Naive thymus-derived CD8-positive, alpha-beta T cell (primary cell): ENCODE measurements around the gene ANKRD26. TPM values are rescaled to one million over a fixed set of nuclear protein-coding genes. Genes with fewer than 3 reads are reported as not detected.
A peak's percentile ranks its signal among the peaks of the same experiment; 100 is the strongest.
"Not testable (repeated sequence)": the region's sequence is repeated elsewhere in the genome, so short reads cannot be mapped to it uniquely, and the experiment has no call there.

Experiments
- ATAC-seq, 2 donors: fragments of 150-1000 bp; cut with Tn5 transposase in 1 of 2; sonication (Bioruptor Pico), chemical (Tn5 transposase) in 1 of 2; 1 replicate in 1 of 2; 2 replicates in 1 of 2; pipeline ENCODE4 v1.10.0; 2021; ENCODE audit warnings: mild to moderate bottlenecking in 2 of 2, moderate library complexity in 2 of 2
- POLR2A ChIA-PET: fragments of 350-600 bp; sonication (Branson Sonifier 250); formaldehyde crosslinking; loops from one replicate; lab custom pipeline; 2021; ENCODE audit warnings: antibody characterized with exemption; lab: Charles Lee
- DNase-seq, 10 donors: peaks; one replicate each; pipeline versions ENCODE4 v3.0.0 to v3.0.0-alpha.2; 2020 to 2022
- H3K27ac Mint-ChIP-seq, 10 donors: one replicate each; pipeline ENCODE4 v1.8.0; 2020 to 2022; ENCODE audit warnings: mild to moderate bottlenecking in 10 of 10, mixed read lengths in 10 of 10, moderate library complexity in 4 of 10, inconsistent platforms in 1 of 10
- H3K27me3 Mint-ChIP-seq, 5 donors: one replicate each; pipeline ENCODE4 v1.8.0; 2021 to 2022; ENCODE audit warnings: mixed read lengths in 5 of 5
- H3K36me3 Mint-ChIP-seq, 3 donors: one replicate each; pipeline ENCODE4 v1.8.0; 2020 to 2022; ENCODE audit warnings: mixed read lengths in 3 of 3, mild to moderate bottlenecking in 2 of 3, inconsistent platforms in 1 of 3
- H3K4me1 Mint-ChIP-seq, 4 donors: one replicate each; pipeline ENCODE4 v1.8.0; 2021 to 2022; ENCODE audit warnings: mixed read lengths in 4 of 4
- H3K4me3 Mint-ChIP-seq, 10 donors: one replicate each; pipeline ENCODE4 v1.8.0; 2020 to 2022; ENCODE audit warnings: mild to moderate bottlenecking in 10 of 10, mixed read lengths in 10 of 10, moderate library complexity in 6 of 10, inconsistent platforms in 1 of 10
- H3K9me3 Mint-ChIP-seq, 9 donors: one replicate each; pipeline ENCODE4 v1.8.0; 2020 to 2022; ENCODE audit warnings: mixed read lengths in 9 of 9, mild to moderate bottlenecking in 3 of 9, inconsistent platforms in 1 of 9, moderate library complexity in 1 of 9
- polyA plus RNA-seq, 3 donors: library from polyadenylated mRNA; unstranded; fragments of 300-500 nt; fragmentation: Illumina TruSeq; gene quantifications; one replicate each; pipeline ENCODE4 v1.2.3, GENCODE V29; 2021
- total RNA-seq, 8 experiments: library from RNA in 2 of 8; stranded (reverse) in 2 of 8; gene quantifications; one replicate each; pipeline ENCODE4 v1.2.3 and lab custom pipeline; 2021 to 2026

The ANKRD26 gene
- total and polyA plus RNA-seq, 5 experiments from 2014 or later = 1.9 to 16.2 (median 2.9) TPM

- Mint-ChIP-seq H3K4me3 (no peak overlapping the region), H3K27ac (peak overlapping the region in 1 of 10 donors; percentile 13), H3K4me1 (peaks cover 6 to 10% (median 7%) of the 10 kb centered on the region in 4 donors), H3K36me3 (peaks cover 40 to 79% (median 59%) of the 10 kb centered on the region in 3 donors), H3K9me3 (peaks cover 0 to 21% (median 0%) of the 10 kb centered on the region in 9 donors), H3K27me3 (no peaks in the 10 kb centered on the region)
- no peak for ATAC-seq
- no peak for DNase-seq
- POLR2A ChIA-PET = interaction anchor here (1.0 kb wide), 1 partner anchor 82 kb away, joined by 4 read pairs; no protein-coding TSS in a partner anchor
These were observed 27.7 kb downstream of the ANKRD26 start for GRCh38 chr10:27072436-27073114.

DNA sequence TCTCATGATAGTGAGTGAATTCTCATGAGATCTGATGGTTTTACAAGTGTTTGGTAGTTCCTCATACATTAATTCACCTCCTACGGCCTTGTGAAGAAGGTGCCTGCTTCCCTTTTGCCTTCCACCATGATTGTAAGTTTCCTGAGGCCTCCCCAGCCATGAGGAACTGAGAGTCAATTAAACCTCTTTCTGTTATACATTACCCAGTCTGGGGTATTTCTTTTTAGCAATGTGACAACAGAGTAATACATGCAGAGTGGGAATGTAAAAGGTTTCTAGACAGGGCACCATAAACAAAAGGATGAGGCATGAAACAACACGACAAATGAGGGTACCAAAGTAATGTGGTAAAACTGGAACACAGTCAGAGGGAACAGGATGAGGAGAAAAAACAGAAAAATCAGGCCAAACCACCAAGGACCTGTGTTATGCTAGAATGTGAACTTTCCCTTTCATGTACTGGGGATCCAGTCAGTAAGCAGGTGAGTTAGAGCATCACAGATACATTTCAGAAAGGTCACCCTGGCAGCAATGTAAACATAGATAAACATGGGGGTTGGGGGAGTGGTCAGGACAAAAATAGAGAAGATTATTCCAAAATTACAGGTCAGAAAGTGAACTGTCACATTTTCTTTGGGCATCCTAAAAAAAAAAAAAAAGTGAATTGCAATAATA is 31.9 kb downstream of the ANKRD26 start:
- H3K27ac Mint-ChIP-seq = peak overlapping the region in 1 of 10 donors; percentile 19
- ATAC-seq = no peak

DNA sequence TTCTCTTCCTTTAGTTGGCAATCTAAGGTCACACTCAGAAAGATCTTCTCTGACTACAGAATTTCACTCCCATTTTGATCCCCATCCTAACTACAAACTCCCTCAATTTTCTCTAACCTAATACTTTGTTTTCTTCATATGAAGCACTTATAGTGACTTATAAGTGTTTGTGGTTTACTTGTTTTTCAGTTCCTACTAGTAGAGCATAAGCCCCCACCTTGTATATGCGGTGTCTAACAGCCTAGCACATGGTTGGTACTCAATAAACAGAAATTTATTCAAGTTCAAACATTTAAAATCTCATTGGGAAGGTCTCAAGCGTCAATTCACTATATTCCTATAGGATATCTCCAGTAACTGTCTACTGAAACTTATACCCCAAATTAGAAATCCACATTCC is 35.2 kb downstream of the ANKRD26 start:
- peaks cover 6 to 78% (median 32%) of the 10 kb centered on the region in 3 donors for H3K36me3 Mint-ChIP-seq
- H3K27me3 Mint-ChIP-seq = no peaks in the 10 kb centered on the region
- H3K4me3 Mint-ChIP-seq = no peak overlapping the region
- H3K27ac Mint-ChIP-seq = no peak overlapping the region
- peaks cover 4 to 13% (median 7%) of the 10 kb centered on the region in 4 donors for H3K4me1 Mint-ChIP-seq
- H3K9me3 Mint-ChIP-seq = no peaks in the 10 kb centered on the region
- POLR2A ChIA-PET = no interaction called here
- DNase-seq = no peak
- ATAC-seq = no peak

More for the DNA sequence above, 31.9 kb downstream of the ANKRD26 start:
- Mint-ChIP-seq H3K27me3 (no peaks in the 10 kb centered on the region), H3K4me1 (peaks cover 4 to 13% (median 7%) of the 10 kb centered on the region in 4 donors), H3K36me3 (peaks cover 6 to 74% (median 29%) of the 10 kb centered on the region in 3 donors), H3K4me3 (no peak overlapping the region), H3K9me3 (no peaks in the 10 kb centered on the region)
- POLR2A ChIA-PET = no interaction called here
- DNase-seq = no peak

DNA sequence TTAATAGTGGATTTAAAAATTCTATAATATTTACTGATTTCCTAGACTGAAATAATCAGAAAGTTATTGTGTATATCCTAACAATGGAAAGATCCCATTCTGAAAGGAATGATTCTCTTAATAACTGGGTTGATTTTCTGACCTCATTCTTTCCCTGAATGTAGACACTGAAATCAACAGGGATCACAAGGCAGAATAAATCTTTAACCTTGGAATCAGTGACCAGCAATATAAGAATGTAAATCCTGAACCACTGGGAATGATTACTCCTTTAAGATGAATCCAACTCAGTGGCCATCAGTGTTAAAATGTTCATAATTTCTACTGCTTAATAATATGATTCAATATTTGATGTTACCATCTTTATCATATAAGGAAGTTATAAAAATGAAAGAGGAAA is 47.6 kb downstream of the ANKRD26 start:
- ATAC-seq = no peak
- no peaks in the 10 kb centered on the region for H3K9me3 Mint-ChIP-seq
- H3K27ac Mint-ChIP-seq = no peak overlapping the region
- H3K27me3 Mint-ChIP-seq = no peaks in the 10 kb centered on the region
- H3K36me3 Mint-ChIP-seq = peaks cover 0 to 38% (median 3%) of the 10 kb centered on the region in 3 donors
- POLR2A ChIA-PET = no interaction called here
- H3K4me1 Mint-ChIP-seq = peaks cover 0 to 3% (median 0%) of the 10 kb centered on the region in 4 donors
- DNase-seq = no peak
- no peak overlapping the region for H3K4me3 Mint-ChIP-seq

DNA sequence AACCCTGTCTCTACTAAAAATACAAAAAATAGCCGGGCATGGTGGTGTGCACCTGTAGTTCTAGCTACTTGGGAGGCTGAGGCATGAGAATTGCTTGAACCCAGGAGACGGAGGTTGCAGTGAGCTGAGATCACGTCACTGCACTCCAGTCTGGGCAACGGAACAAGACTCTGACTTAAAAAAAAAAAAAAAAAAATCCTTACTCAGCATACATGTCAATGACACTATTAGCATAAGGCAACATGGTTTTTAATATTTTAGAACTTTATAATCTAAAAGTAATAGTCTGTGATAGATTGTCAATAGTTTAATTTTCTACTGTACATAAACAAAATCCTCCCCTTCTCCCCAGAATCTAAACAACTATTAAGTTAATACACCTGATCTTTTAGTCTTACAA is 55.0 kb downstream of the ANKRD26 start:
- H3K4me3 Mint-ChIP-seq, H3K27me3 Mint-ChIP-seq, ATAC-seq, H3K27ac Mint-ChIP-seq, H3K9me3 Mint-ChIP-seq, DNase-seq, H3K4me1 Mint-ChIP-seq: not testable (repeated sequence)
- POLR2A ChIA-PET = interaction anchor here (0.7 kb wide), 1 partner anchor 30 kb away, joined by 3 read pairs; no protein-coding TSS in a partner anchor
- H3K36me3 Mint-ChIP-seq = peaks cover 14 to 66% (median 20%) of the 10 kb centered on the region in 3 donors

GRCh38 chr10:27041196-27041595 is 59.1 kb downstream of the ANKRD26 start:
- DNase-seq (no peak), ATAC-seq (no peak)
- H3K27ac Mint-ChIP-seq = peak overlapping the region in 2 of 10 donors; percentile 12 to 66
- H3K9me3 Mint-ChIP-seq = no peaks in the 10 kb centered on the region
- H3K4me3 Mint-ChIP-seq = no peak overlapping the region
- peaks cover 26 to 81% (median 36%) of the 10 kb centered on the region in 3 donors for H3K36me3 Mint-ChIP-seq
- peaks cover 0 to 2% (median 0%) of the 10 kb centered on the region in 4 donors for H3K4me1 Mint-ChIP-seq
- H3K27me3 Mint-ChIP-seq = no peaks in the 10 kb centered on the region
- POLR2A ChIA-PET = no interaction called here

DNA sequence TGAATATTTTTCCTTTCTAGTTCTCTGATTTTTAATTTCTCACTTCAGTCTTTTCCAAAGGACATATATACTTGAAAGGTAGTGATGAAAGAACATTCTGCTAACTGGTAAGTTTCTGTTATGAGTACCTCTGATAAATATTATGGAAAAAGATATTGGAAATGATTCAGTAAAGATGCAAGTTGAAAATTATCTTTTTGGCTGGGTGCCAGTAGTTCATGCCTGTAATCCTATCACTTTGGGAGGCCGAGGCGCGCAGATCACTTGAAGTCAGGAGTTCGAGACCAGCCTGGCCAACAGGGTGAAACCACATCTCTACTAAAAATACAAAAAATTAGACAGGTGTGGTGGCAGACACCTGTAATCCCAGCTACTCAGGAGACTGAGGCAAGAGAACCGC is 62.1 kb downstream of the ANKRD26 start:
- Mint-ChIP-seq H3K27me3 (no peaks in the 10 kb centered on the region), H3K9me3 (no peaks in the 10 kb centered on the region), H3K27ac (no peak overlapping the region), H3K36me3 (peaks cover 26 to 80% (median 42%) of the 10 kb centered on the region in 3 donors), H3K4me3 (no peak overlapping the region), H3K4me1 (peaks cover 4 to 11% (median 6%) of the 10 kb centered on the region in 4 donors)
- no peak for DNase-seq
- POLR2A ChIA-PET = no interaction called here
- no peak for ATAC-seq

DNA sequence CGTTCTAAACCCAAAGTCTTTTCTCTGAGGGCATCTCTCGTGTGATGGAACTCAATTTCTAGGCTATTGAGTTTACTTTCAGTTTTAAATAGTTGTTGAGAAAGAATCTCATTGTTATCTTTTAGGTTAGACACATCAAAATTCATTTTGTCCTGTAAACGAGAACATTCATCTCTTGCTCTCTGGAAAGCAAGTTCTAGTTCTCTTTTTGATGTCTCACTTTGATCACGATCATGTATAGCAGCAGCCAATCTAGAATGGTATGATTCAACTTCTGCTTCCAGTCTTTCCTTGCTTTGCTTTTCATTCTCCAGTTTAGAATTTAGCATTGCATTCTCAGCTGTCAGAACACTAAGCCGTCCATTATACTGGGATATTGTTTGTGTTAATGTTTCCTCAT is 65.1 kb downstream of the ANKRD26 start:
- H3K36me3 Mint-ChIP-seq = peaks cover 11 to 69% (median 32%) of the 10 kb centered on the region in 3 donors
- H3K4me1 Mint-ChIP-seq = peaks cover 4 to 11% (median 6%) of the 10 kb centered on the region in 4 donors
- H3K4me3 Mint-ChIP-seq = no peak overlapping the region
- H3K27ac Mint-ChIP-seq = peak overlapping the region in 6 of 10 donors; percentile 4 to 58 (median 38)
- DNase-seq = no peak
- no peaks in the 10 kb centered on the region for H3K9me3 Mint-ChIP-seq
- ATAC-seq = no peak
- H3K27me3 Mint-ChIP-seq = no peaks in the 10 kb centered on the region
- POLR2A ChIA-PET = no interaction called here

DNA sequence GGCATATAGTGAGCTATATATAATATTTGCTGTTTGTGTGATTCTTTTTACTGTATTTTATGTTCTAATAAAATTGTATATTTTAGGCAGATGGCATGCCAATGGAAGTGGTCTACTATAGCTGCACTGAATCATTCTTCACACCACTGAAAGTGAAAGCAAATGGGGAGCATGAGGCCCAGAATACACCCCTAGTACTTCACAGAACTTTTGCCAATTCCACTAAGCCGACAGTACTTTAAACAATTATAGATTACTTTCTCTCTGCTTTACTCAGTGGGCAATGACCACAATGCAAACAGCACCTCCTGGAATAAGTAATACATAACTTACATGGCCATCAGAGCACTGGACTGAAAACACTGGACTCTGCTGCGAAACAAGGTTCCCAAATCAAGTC is 70.2 kb downstream of the ANKRD26 start:
- peaks cover under 1 to 7% (median 4%) of the 10 kb centered on the region in 4 donors for H3K4me1 Mint-ChIP-seq
- DNase-seq (no peak), ATAC-seq (no peak)
- no peak overlapping the region for H3K27ac Mint-ChIP-seq
- no peaks in the 10 kb centered on the region for H3K27me3 Mint-ChIP-seq
- H3K36me3 Mint-ChIP-seq = peaks cover 0 to 59% (median 29%) of the 10 kb centered on the region in 3 donors
- POLR2A ChIA-PET = no interaction called here
- no peaks in the 10 kb centered on the region for H3K9me3 Mint-ChIP-seq
- H3K4me3 Mint-ChIP-seq = no peak overlapping the region

- H3K36me3 Mint-ChIP-seq = peaks cover 0 to 44% (median 32%) of the 10 kb centered on the region in 3 donors
- H3K4me3 Mint-ChIP-seq = peak overlapping the region in 3 of 10 donors; percentile 21 to 44 (median 43)
- DNase-seq = no peak
- ATAC-seq = no peak
- peaks cover 15 to 21% (median 16%) of the 10 kb centered on the region in 4 donors for H3K4me1 Mint-ChIP-seq
- peak overlapping the region in 7 of 10 donors; percentile 36 to 84 (median 77) for H3K27ac Mint-ChIP-seq
- POLR2A ChIA-PET = interaction anchor here (0.6 kb wide), 1 partner anchor 243 kb away, joined by 3 read pairs; no protein-coding TSS in a partner anchor
- H3K27me3 Mint-ChIP-seq = no peaks in the 10 kb centered on the region
- H3K9me3 Mint-ChIP-seq = no peaks in the 10 kb centered on the region
These were observed 78.2 kb downstream of the ANKRD26 start for GRCh38 chr10:27022048-27022447.

DNA sequence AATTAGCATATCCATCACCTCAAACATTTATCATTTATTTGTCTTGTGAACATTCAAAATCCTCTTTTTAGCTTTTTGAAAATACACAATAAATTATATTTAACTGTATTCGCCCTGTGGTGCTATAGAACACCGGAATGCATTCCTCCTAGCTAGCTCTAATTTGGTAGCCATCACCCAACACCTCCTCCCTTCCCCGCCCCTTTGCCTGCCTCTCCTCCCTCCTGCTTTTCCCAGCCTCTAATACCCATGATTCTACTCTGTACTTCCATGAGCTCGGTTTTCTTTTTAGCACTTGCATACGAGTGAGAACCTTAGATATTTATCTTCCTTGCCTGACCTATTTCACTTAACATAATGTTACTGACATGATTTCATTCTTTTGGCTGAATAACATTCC is 80.1 kb downstream of the ANKRD26 start:
- POLR2A ChIA-PET = no interaction called here
- Mint-ChIP-seq H3K27me3 (no peaks in the 10 kb centered on the region), H3K4me1 (peaks cover 13 to 17% (median 16%) of the 10 kb centered on the region in 4 donors), H3K9me3 (no peaks in the 10 kb centered on the region), H3K4me3 (no peak overlapping the region), H3K27ac (peak overlapping the region in 1 of 10 donors; percentile 12), H3K36me3 (peaks cover 0 to 35% (median 25%) of the 10 kb centered on the region in 3 donors)
- no peak for DNase-seq
- no peak for ATAC-seq

GRCh38 chr10:27019827-27020226 is 80.5 kb downstream of the ANKRD26 start:
- DNase-seq (no peak), ATAC-seq (no peak)
- Mint-ChIP-seq H3K4me1 (peaks cover 10 to 17% (median 13%) of the 10 kb centered on the region in 4 donors), H3K36me3 (peaks cover 0 to 35% (median 25%) of the 10 kb centered on the region in 3 donors), H3K4me3 (no peak overlapping the region), H3K27ac (peak overlapping the region in 2 of 10 donors; percentile 17 to 62), H3K27me3 (no peaks in the 10 kb centered on the region), H3K9me3 (no peaks in the 10 kb centered on the region)
- POLR2A ChIA-PET = no interaction called here

DNA sequence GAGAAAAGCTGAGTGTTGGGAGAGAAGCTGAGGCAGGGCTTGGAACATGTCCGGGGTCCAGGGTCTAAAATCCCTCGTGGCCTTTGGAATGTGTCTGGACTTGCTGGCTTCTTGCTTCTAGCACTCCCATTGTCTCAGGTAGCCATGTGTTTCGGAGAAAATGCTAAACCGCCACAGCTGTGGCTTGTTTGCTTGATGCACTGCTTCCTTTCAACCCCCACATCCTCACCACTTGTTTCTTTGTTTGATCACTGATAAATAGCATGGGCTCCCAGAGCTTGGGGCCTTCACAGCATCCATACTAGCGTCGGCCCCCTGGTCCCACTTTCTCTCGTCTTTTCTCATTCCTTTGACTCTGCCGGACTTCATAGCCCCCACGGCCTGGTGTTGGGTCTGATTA is 102.7 kb downstream of the ANKRD26 start:
- Mint-ChIP-seq H3K27me3 (no peaks in the 10 kb centered on the region), H3K27ac (peak overlapping the region in 1 of 10 donors; percentile 26), H3K4me1 (peaks cover 0 to 3% (median 2%) of the 10 kb centered on the region in 4 donors), H3K9me3 (peaks cover 0 to 14% (median 5%) of the 10 kb centered on the region in 9 donors), H3K4me3 (no peak overlapping the region), H3K36me3 (peaks cover 10 to 40% (median 24%) of the 10 kb centered on the region in 3 donors)
- DNase-seq (no peak), ATAC-seq (no peak)
- POLR2A ChIA-PET = no interaction called here
